Adipocyte (in vitro differentiated cells): Measurements from ENCODE around the gene RHBDD1.

Source experiments
- DNase-seq: peaks from one replicate; pipeline ENCODE4 v3.0.0-alpha.2; 2015; ENCODE audit warnings: low read depth
- H3K27me3 ChIP-seq: replicated peaks from 2 replicates; pipeline ENCODE4 v1.7.0; 2013; ENCODE audit warnings: mild to moderate bottlenecking, low read length, moderate library complexity; ENCODE audit not compliant: control insufficient read depth, insufficient read depth
- H3K36me3 ChIP-seq: 2 replicates; pipeline ENCODE4 v1.7.0; 2013; ENCODE audit warnings: low read length, mild to moderate bottlenecking, moderate library complexity; ENCODE audit not compliant: control insufficient read depth, insufficient read depth, severe bottlenecking
- H3K4me1 ChIP-seq: 2 replicates; pipeline ENCODE4 v1.7.0; 2013; ENCODE audit warnings: mild to moderate bottlenecking, low read length, moderate library complexity; ENCODE audit not compliant: control insufficient read depth, insufficient read depth
- H3K4me3 ChIP-seq: 2 replicates; pipeline ENCODE4 v1.7.0; 2013; ENCODE audit warnings: mild to moderate bottlenecking, low read length, moderate library complexity
- H3K9ac ChIP-seq: 2 replicates; pipeline ENCODE4 v1.7.0; 2013; ENCODE audit warnings: mild to moderate bottlenecking, low read length, moderate library complexity
- H3K9me3 ChIP-seq: 2 replicates; pipeline ENCODE4 v1.7.0; 2013; ENCODE audit warnings: mild to moderate bottlenecking, low read length, moderate library complexity; ENCODE audit not compliant: control insufficient read depth

Gene RHBDD1

DNA sequence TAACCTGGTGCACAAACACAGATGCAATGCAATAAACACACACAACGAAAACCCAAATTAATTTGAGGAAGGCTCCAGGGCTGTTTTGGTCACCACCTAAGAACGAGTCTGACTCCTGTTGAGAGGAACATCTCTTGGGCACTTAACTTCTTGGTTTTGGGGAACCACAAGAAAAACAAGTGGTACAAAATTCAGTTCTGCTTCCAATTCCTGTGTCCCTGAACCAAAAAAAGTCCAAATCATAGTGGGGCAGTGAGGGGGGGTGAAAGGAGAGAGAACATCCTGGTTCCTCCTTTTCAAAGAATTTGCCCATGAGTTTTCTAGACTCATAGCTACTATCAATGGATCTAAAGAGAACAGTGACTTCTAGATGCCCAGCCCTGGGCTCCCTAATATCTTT lies 184.6 kb downstream of the RHBDD1 start:
- Histone ChIP-seq H3K27me3 (no peaks in the 10 kb centered on the region), H3K36me3 (no peaks in the 10 kb centered on the region), H3K4me3 (no peak overlapping the region), H3K9me3 (no peaks in the 10 kb centered on the region), H3K4me1 (no peaks in the 10 kb centered on the region), H3K9ac (no peak overlapping the region)
- no peak for DNase-seq

DNA sequence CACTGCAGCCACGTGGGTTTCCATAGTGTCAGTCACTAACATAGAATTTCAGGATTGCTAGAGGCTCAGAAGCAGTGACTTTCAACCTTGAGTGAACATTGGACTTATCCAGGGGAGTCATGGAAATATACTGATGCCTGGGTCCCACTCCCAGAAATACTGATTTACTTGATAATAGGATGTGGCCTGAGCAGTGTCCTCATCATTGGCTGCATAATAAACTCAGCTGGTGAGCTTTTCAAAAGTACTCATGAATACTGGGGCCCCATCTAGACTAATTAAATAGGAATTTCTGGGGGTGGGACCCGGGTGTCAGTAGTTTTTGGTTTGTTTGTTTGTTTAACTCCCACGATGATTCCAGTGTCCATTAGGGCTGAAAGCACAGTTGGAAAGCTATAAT lies 186.8 kb downstream of the RHBDD1 start:
- Histone ChIP-seq H3K4me1 (no peaks in the 10 kb centered on the region), H3K9me3 (no peaks in the 10 kb centered on the region), H3K4me3 (no peak overlapping the region), H3K9ac (no peak overlapping the region), H3K27me3 (no peaks in the 10 kb centered on the region), H3K36me3 (no peaks in the 10 kb centered on the region)
- DNase-seq, result peak; percentile 9

DNA sequence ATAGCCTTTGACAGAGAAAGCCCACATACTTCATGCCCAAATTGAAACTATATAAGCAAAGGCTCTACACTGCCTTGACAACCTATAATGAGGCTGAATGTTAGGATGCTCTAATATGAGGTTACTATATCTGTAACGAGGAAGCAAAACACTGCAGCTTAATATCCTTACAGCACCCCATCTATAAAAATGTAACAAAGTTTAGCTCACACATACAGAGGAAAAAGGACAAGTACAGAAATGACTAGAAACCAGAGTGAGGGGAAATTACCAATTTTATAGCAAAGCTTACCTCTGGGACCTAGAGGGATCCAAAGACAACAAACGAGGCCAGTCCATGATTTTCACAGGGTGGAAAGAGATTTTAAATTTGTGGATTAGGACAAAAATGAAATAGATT lies 189.7 kb downstream of the RHBDD1 start:
- no peaks in the 10 kb centered on the region for H3K36me3 ChIP-seq
- H3K9me3 ChIP-seq, result no peaks in the 10 kb centered on the region
- DNase-seq, result no peak
- H3K4me3 ChIP-seq, result no peak overlapping the region
- H3K27me3 ChIP-seq, result no peaks in the 10 kb centered on the region
- H3K9ac ChIP-seq, result no peak overlapping the region
- H3K4me1 ChIP-seq, result no peaks in the 10 kb centered on the region

DNA sequence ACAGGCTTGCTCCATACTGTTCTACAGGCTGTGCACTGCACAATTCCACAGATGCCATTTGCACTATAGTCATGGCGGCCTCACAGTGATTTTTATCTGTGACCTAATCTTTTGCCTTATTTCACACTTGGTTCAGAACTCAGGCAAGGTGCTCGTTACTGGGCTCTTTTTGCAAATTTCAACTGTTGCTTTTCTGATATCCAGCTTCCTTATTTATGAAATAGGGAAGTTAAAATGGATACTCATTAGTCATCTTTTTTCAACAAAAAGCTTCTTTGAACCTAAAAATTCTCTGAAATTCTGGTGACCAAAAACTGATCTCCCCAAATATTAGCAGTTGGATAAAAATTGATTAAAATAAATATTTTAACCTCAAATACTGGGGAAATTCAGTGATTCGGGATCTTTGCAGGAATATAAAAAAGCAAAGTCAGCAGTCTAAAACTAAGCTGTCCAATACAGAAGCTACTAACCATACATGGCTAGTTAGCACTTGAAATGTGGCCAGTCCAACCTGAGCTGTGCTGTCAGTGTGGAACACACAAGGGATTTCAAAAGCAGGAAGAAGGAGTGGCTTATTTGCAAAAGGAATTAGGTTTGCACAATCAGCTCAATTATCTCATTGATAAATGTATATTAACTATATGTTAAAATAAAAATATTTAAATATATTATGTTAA lies 193.7 kb downstream of the RHBDD1 start:
- no peak for DNase-seq
- Histone ChIP-seq H3K4me1 (no peaks in the 10 kb centered on the region), H3K9me3 (no peaks in the 10 kb centered on the region), H3K4me3 (no peak overlapping the region), H3K36me3 (no peaks in the 10 kb centered on the region), H3K27me3 (no peaks in the 10 kb centered on the region), H3K9ac (no peak overlapping the region)

DNA sequence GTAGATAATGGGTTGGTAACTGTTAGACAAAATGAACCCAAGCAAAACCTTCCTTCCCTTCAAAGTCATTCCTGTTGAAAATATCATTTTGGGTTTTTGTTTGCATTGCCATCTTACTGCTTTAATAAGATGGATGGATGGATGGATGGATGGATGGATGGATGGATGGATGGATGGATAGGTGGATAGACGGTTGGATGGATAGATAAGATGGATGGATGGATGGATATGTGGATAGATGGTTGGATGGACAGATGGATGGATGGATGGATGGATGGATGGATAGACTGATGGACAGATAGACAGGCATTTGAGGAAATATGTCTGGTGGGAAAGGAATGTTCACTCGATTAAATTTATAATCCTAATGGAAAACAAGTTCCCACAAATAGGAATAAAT lies 194.9 kb downstream of the RHBDD1 start:
- no peak overlapping the region for H3K9ac ChIP-seq
- no peaks in the 10 kb centered on the region for H3K9me3 ChIP-seq
- H3K27me3 ChIP-seq, result no peaks in the 10 kb centered on the region

DNA sequence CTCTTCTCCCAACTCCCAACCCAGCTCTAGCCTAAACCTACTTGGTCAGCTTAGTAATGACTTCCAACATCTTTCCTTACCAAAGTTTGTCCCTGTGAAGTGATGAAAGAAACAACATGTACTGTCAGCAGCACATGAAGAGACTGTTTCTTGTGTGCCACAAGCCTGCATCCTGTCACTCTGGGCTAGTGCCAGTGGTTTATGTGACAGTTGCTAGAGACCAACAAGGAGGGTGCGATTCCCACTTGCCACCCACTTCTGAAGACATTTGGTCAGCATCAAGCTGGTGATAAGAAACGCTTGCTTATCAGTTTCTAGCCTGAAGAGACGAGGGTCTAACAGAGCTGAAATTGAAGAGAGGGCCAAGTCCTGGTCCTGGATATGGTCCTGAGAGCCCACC lies 195.5 kb downstream of the RHBDD1 start:
- no peak for DNase-seq

More for the DNA sequence above, 194.9 kb downstream of the RHBDD1 start:
- Histone ChIP-seq H3K36me3 (no peaks in the 10 kb centered on the region), H3K4me1 (no peaks in the 10 kb centered on the region), H3K4me3 (no peak overlapping the region)
- no peak for DNase-seq

DNA sequence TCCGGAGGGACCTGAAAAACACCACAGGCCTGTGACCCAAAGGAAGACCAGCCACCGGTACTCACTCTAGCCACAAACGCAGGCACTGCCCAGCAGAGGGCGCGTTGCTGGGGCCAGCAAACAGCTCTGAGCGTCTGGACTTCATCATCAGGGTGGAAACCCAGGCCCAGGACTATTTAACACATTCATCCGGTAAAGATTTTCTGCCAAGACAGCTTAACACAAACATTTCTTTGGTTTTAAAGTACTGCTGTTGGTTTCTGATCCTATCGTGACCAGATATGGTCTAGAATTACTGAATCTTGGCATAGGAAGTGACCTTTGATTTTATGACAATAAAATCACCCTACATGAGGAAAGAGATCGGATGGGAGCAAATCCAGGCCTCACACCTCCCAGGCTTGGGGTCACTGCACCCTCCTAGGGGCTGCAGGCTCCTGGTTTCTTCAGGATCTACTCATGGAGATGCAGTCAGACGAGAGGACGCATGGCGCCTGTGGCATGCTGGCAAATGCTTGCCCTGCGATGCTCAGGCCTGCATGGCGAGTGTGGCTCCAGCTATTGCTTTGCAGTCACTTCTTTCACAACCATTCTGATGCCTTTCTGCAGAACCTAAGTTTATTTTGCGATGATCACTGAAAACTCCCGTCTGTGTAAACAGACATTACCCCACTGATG lies 197.8 kb downstream of the RHBDD1 start:
- no peaks in the 10 kb centered on the region for H3K9me3 ChIP-seq
- H3K36me3 ChIP-seq, result no peaks in the 10 kb centered on the region
- H3K4me1 ChIP-seq, result no peaks in the 10 kb centered on the region
- peak; percentile 56 for DNase-seq
- H3K27me3 ChIP-seq, result no peaks in the 10 kb centered on the region
- H3K4me3 ChIP-seq, result no peak overlapping the region
- no peak overlapping the region for H3K9ac ChIP-seq

More for the DNA sequence above, 195.5 kb downstream of the RHBDD1 start:
- Histone ChIP-seq H3K4me1 (no peaks in the 10 kb centered on the region), H3K9me3 (no peaks in the 10 kb centered on the region), H3K4me3 (no peak overlapping the region), H3K9ac (no peak overlapping the region), H3K36me3 (no peaks in the 10 kb centered on the region), H3K27me3 (no peaks in the 10 kb centered on the region)

DNA sequence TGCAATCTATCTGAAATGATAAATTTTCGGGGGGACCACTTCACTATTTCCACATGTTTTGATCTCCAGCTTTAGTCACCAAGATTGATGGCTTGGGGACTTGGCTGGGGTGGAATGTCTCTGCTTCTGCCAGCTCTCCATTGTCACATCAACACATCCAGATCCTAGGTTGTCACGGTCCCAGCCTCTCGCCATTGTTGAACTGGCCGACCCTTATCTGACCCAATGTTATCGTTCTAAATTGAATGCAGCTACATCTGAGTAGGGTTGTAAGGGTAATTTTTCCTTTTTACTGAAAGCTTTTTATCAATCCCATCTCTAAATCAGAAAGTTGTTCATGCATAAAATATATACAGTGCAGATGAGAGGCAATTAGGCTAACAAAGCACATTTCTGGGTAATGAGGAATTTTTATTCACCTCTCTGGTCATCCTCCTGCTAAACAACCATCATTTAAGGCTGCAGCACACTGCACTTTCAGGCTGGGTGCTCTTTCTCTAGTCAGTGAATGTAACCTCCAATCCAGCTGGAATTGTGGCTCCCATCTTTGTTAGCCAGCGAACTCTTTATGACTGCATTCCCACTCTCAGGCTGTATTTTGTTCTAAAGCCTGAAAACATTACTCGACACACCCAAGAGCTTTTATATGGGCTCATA lies 200.0 kb downstream of the RHBDD1 start:
- Histone ChIP-seq H3K9me3 (no peaks in the 10 kb centered on the region), H3K27me3 (no peaks in the 10 kb centered on the region), H3K4me3 (no peak overlapping the region), H3K9ac (no peak overlapping the region), H3K4me1 (no peaks in the 10 kb centered on the region), H3K36me3 (no peaks in the 10 kb centered on the region)
- DNase-seq, result no peak

DNA sequence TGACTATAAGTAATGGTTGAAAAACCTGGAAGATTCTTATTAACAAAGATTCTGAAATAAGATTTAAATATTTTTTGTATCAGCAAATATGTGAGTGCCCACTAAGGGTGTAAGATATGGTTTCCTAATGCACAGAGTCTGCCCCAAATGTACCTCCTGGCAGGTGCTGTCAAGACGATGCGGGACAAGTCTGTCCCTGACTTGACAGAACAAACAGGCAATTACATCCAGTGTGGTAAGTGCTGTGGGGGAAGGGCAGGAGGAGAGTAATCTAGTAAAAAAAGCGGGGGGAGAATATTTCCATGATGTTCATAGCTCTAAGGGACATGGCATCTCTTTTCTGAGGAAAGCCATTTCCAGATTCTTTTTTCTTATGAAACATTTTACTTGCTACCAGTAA lies 200.7 kb downstream of the RHBDD1 start:
- Histone ChIP-seq H3K9me3 (no peaks in the 10 kb centered on the region), H3K4me3 (no peak overlapping the region), H3K4me1 (no peaks in the 10 kb centered on the region), H3K9ac (no peak overlapping the region), H3K27me3 (no peaks in the 10 kb centered on the region), H3K36me3 (no peaks in the 10 kb centered on the region)
- DNase-seq, result no peak

DNA sequence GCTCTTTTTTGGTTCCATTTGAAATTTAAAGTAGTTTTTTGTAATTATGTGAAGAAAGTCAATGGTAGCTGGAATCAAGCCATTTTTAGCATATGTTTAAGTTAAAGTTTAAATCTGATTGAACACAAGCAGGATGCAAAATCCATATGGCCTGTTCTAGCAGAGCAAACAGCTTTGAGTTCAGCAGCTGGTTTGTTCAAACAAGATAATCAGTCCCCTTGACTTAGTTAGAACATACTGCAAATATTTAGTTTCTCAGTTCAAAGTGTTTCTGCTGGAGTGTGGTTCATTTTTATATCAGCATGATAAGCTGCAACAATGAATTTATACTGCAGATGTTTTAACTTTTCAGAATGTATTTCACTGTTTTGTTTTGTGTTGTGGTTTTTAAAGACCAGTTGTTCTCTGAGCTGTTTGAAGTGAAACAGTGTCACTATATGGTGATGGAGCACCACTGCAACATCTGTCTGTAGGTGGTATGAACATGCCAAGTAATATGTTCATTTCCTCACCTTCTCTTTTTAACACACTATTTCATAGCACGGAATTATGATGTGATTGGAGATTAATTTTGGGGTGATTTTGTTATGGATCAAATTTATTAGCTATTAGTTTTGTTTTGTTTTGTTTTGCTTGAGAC lies 202.8 kb downstream of the RHBDD1 start:
- Histone ChIP-seq H3K27me3 (no peaks in the 10 kb centered on the region), H3K9me3 (no peaks in the 10 kb centered on the region), H3K4me1 (no peaks in the 10 kb centered on the region), H3K4me3 (no peak overlapping the region), H3K9ac (no peak overlapping the region), H3K36me3 (no peaks in the 10 kb centered on the region)
- DNase-seq, result no peak

DNA sequence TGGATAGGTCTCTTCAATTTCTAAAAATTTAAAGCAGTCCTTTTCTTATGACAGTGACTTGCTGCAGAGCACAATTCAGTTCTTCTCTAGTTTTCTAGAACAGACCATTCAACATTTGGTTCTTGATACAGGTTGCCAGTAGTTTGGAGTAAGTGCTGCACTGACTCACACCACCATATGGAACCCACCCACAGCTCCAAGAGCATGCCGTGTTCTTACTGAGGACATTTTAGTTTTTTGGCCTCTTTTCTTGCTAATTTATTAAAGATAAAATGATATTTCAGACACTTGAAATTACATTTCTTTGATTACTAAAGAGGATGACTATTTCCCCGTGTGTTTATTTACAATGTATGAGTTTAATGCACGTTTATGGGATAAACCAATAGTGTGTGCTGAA lies 208.1 kb downstream of the RHBDD1 start:
- no peaks in the 10 kb centered on the region for H3K9me3 ChIP-seq
- no peaks in the 10 kb centered on the region for H3K27me3 ChIP-seq
- H3K9ac ChIP-seq, result no peak overlapping the region
- no peak overlapping the region for H3K4me3 ChIP-seq
- no peaks in the 10 kb centered on the region for H3K4me1 ChIP-seq
- no peak for DNase-seq
- H3K36me3 ChIP-seq, result no peaks in the 10 kb centered on the region
